ENCODE measurements around the gene CPTP.

CPTP gene

DNA sequence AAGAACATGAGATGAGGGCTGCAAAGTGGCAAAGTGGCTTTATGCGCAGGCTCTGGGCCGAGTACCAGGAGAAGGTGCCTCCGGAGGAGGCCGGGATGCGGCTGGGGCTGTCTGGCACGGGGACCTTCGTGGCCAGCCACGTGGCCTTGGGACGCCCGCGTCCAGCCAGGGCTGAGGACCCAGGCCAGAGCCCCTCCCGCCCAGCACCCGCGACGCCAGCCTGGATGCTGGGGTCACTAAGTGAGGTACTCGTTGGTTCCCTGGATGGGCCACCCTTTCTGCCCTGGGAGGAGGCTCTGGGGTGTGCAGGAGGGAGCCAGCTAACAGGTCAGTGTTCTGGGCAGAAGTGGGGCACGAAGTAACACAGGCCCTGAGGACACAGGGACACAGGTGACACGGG lies 31.8 kb upstream of the CPTP start:
- 98% methylated on average over 17 of the region's 18 CpGs for WGBS (ENCODE audit: insufficient coverage)
- Histone ChIP-seq H3K27ac (ENCODE audit: insufficient read depth in 1 of 2, low read depth in 1 of 2, low read length in 2 of 2, poor library complexity in 1 of 2, severe bottlenecking in 2 of 2) (no peak overlapping the region), H3K4me1 (ENCODE audit: control extremely low read depth in 1 of 4, control insufficient read depth in 4 of 4, insufficient read depth in 4 of 4, low read length in 3 of 4) (peaks cover 0 to 3% (median 0%) of the 10 kb centered on the region in 4 experiments), H3K27me3 (replicated peaks in 2 of 5; ENCODE audit: control insufficient read depth in 4 of 5, insufficient read depth in 5 of 5, low read length in 4 of 5) (no peaks in the 10 kb centered on the region), H3K4me3 (ENCODE audit: control insufficient read depth in 1 of 7, extremely low read depth in 1 of 7, insufficient read depth in 4 of 7, low read depth in 2 of 7, low read length in 6 of 7) (no peak overlapping the region), H3K36me3 (ENCODE audit: control insufficient read depth in 4 of 4, insufficient read depth in 4 of 4, low read length in 3 of 4) (peaks cover 0 to 28% (median 7%) of the 10 kb centered on the region in 4 experiments), H3K9me3 (ENCODE audit: control extremely low read depth in 1 of 5, control insufficient read depth in 4 of 5, insufficient read depth in 2 of 5, low read depth in 1 of 5, low read length in 4 of 5) (no peaks in the 10 kb centered on the region)
- POLR2A ChIA-PET, result no interaction called here
- no peak for DNase-seq
- CTCF ChIA-PET, result interaction anchor here (1.0 to 2.2 kb wide), 4 partner anchors 10 to 261 kb away, joined by 3 to 5 read pairs (median 4); no protein-coding TSS in a partner anchor

GRCh38 chr1:1293263-1294249 lies 31.0 kb upstream of the CPTP start:
- Histone ChIP-seq H3K27ac (ENCODE audit: insufficient read depth in 1 of 2, low read depth in 1 of 2, low read length in 2 of 2, poor library complexity in 1 of 2, severe bottlenecking in 2 of 2) (no peak overlapping the region), H3K9me3 (ENCODE audit: control extremely low read depth in 1 of 5, control insufficient read depth in 4 of 5, insufficient read depth in 2 of 5, low read depth in 1 of 5, low read length in 4 of 5) (no peaks in the 10 kb centered on the region), H3K4me1 (ENCODE audit: control extremely low read depth in 1 of 4, control insufficient read depth in 4 of 4, insufficient read depth in 4 of 4, low read length in 3 of 4) (peaks cover 0 to 3% (median 0%) of the 10 kb centered on the region in 4 experiments), H3K4me3 (ENCODE audit: control insufficient read depth in 1 of 7, extremely low read depth in 1 of 7, insufficient read depth in 4 of 7, low read depth in 2 of 7, low read length in 6 of 7) (no peak overlapping the region), H3K36me3 (ENCODE audit: control insufficient read depth in 4 of 4, insufficient read depth in 4 of 4, low read length in 3 of 4) (peaks cover 0 to 29% (median 7%) of the 10 kb centered on the region in 4 experiments), H3K27me3 (replicated peaks in 2 of 5; ENCODE audit: control insufficient read depth in 4 of 5, insufficient read depth in 5 of 5, low read length in 4 of 5) (no peaks in the 10 kb centered on the region)
- WGBS (ENCODE audit: insufficient coverage), result 95% methylated on average over 83 of the region's 94 CpGs
- POLR2A ChIA-PET, result no interaction called here
- CTCF ChIA-PET, result no interaction called here
- DNase-seq, result no peak

DNA sequence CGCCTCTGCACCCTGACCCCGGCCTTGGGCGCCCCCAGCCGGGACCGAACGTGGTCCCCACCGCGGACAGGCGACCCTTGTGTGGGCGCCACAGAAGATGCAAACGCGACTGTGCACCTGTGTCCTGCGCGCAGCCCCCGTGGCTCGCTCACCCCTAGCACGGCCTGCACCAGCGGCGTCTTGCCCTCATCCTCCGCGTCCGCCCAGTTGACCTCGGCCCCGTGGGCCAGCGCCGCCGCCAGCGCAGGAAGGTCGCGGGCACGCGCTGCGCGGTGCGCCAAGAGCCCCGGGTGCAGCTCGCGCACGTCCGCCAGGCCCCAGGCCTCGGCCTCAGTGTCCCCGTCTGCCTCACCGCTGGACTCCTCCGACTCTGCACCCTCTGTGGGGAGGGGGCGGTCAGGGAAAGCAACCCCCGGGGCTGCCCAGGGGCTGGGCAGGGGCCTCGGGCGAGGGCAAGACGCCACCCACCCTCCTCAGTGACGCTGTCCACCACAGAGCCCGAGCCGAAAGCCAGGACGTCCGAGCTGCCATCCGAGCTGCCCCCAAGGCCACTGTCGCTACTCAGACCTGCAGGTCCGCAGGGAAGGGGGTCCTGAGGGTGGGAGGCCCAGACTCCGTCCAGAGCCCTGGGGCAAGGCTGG lies 30.2 kb upstream of the CPTP start:
- POLR2A ChIA-PET, result no interaction called here
- Histone ChIP-seq H3K27me3 (replicated peaks in 2 of 5; ENCODE audit: control insufficient read depth in 4 of 5, insufficient read depth in 5 of 5, low read length in 4 of 5) (no peaks in the 10 kb centered on the region), H3K4me1 (ENCODE audit: control extremely low read depth in 1 of 4, control insufficient read depth in 4 of 4, insufficient read depth in 4 of 4, low read length in 3 of 4) (peaks cover 0 to 3% (median 0%) of the 10 kb centered on the region in 4 experiments), H3K36me3 (ENCODE audit: control insufficient read depth in 4 of 4, insufficient read depth in 4 of 4, low read length in 3 of 4) (peaks cover 0 to 29% (median 8%) of the 10 kb centered on the region in 4 experiments), H3K27ac (ENCODE audit: insufficient read depth in 1 of 2, low read depth in 1 of 2, low read length in 2 of 2, poor library complexity in 1 of 2, severe bottlenecking in 2 of 2) (no peak overlapping the region), H3K4me3 (ENCODE audit: control insufficient read depth in 1 of 7, extremely low read depth in 1 of 7, insufficient read depth in 4 of 7, low read depth in 2 of 7, low read length in 6 of 7) (no peak overlapping the region), H3K9me3 (ENCODE audit: control extremely low read depth in 1 of 5, control insufficient read depth in 4 of 5, insufficient read depth in 2 of 5, low read depth in 1 of 5, low read length in 4 of 5) (no peaks in the 10 kb centered on the region)
- WGBS (ENCODE audit: insufficient coverage), result 96% methylated on average over 34 of the region's 58 CpGs
- DNase-seq, result no peak
- CTCF ChIA-PET, result interaction anchor here (0.5 to 1.7 kb wide), 2 partner anchors 54 to 122 kb away, joined by 3 to 4 read pairs; no protein-coding TSS in a partner anchor

DNA sequence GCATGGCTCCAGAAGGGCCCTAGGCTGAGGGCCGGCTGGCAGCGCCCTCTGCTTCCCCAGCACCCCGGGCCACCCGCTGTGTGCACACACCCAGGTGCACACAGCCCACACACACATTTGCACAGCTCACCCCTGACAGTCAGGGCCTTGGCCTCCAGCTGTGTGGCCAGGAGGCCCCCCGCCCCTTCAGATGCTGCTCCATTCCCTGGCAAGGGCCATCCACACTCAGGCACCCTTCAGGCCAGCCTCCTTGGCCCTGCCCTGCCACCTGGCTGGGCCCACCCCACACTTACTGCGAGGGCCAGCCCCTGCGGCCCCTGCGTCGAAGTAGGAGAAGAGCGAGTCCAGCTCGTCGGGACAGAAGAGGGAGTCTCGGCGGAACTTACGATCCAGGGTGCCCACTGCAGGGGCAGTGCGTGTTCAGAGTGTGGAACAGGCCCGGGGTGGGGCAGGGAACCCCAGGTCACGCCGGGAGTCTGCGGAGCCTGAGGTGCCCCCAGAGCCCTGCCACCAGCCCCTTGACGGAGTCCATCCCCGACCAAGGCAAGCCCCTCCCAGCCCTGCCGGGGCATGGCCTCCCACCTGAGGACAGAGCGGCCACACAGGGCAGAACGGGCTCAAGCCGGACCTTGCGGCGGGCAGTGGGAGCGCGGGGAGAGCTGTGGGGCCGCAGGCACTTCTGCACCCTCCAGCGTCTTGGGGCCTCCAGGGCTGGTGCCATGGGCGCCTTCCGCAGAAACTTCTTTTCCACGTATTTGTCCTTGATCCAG lies 29.3 kb upstream of the CPTP start:
- Histone ChIP-seq H3K9me3 (ENCODE audit: control extremely low read depth in 1 of 5, control insufficient read depth in 4 of 5, insufficient read depth in 2 of 5, low read depth in 1 of 5, low read length in 4 of 5) (no peaks in the 10 kb centered on the region), H3K4me3 (ENCODE audit: control insufficient read depth in 1 of 7, extremely low read depth in 1 of 7, insufficient read depth in 4 of 7, low read depth in 2 of 7, low read length in 6 of 7) (no peak overlapping the region), H3K27me3 (replicated peaks in 2 of 5; ENCODE audit: control insufficient read depth in 4 of 5, insufficient read depth in 5 of 5, low read length in 4 of 5) (no peaks in the 10 kb centered on the region), H3K4me1 (ENCODE audit: control extremely low read depth in 1 of 4, control insufficient read depth in 4 of 4, insufficient read depth in 4 of 4, low read length in 3 of 4) (peaks cover 0 to 3% (median 0%) of the 10 kb centered on the region in 4 experiments), H3K27ac (ENCODE audit: insufficient read depth in 1 of 2, low read depth in 1 of 2, low read length in 2 of 2, poor library complexity in 1 of 2, severe bottlenecking in 2 of 2) (no peak overlapping the region), H3K36me3 (ENCODE audit: control insufficient read depth in 4 of 4, insufficient read depth in 4 of 4, low read length in 3 of 4) (peaks cover 0 to 29% (median 11%) of the 10 kb centered on the region in 4 experiments)
- ChIA-PET POLR2A (interaction anchor here (0.8 kb wide), 1 partner anchor 10 kb away, joined by 3 read pairs; no protein-coding TSS in a partner anchor), CTCF (interaction anchor here (1.7 kb wide), 1 partner anchor 55 kb away, joined by 4 read pairs; no protein-coding TSS in a partner anchor)
- DNase-seq, result no peak
- WGBS (ENCODE audit: insufficient coverage), result 97% methylated on average over 25 of the region's 35 CpGs

GRCh38 chr1:1296070-1297061 lies 28.2 kb upstream of the CPTP start:
- ChIA-PET CTCF (interaction anchor here (1.7 kb wide), 1 partner anchor 56 kb away, joined by 4 read pairs; no protein-coding TSS in a partner anchor), POLR2A (interaction anchor here (0.8 kb wide), 1 partner anchor 9 kb away, joined by 3 read pairs; no protein-coding TSS in a partner anchor)
- WGBS (ENCODE audit: insufficient coverage), result 96% methylated on average over 56 of the region's 62 CpGs
- H3K27ac ChIP-seq (ENCODE audit: insufficient read depth in 1 of 2, low read depth in 1 of 2, low read length in 2 of 2, poor library complexity in 1 of 2, severe bottlenecking in 2 of 2), result no peak overlapping the region
- H3K4me1 ChIP-seq (ENCODE audit: control extremely low read depth in 1 of 4, control insufficient read depth in 4 of 4, insufficient read depth in 4 of 4, low read length in 3 of 4), result peaks cover 0 to 3% (median 0%) of the 10 kb centered on the region in 4 experiments
- DNase-seq, result no peak
- no peak overlapping the region for H3K4me3 ChIP-seq (ENCODE audit: control insufficient read depth in 1 of 7, extremely low read depth in 1 of 7, insufficient read depth in 4 of 7, low read depth in 2 of 7, low read length in 6 of 7)
- peaks cover 0 to 29% (median 11%) of the 10 kb centered on the region in 4 experiments for H3K36me3 ChIP-seq (ENCODE audit: control insufficient read depth in 4 of 4, insufficient read depth in 4 of 4, low read length in 3 of 4)
- no peaks in the 10 kb centered on the region for H3K9me3 ChIP-seq (ENCODE audit: control extremely low read depth in 1 of 5, control insufficient read depth in 4 of 5, insufficient read depth in 2 of 5, low read depth in 1 of 5, low read length in 4 of 5)
- H3K27me3 ChIP-seq (replicated peaks in 2 of 5; ENCODE audit: control insufficient read depth in 4 of 5, insufficient read depth in 5 of 5, low read length in 4 of 5), result no peaks in the 10 kb centered on the region
